Measurements from ENCODE around the gene SYTL1. TPM values are rescaled to one million over a fixed set of nuclear protein-coding genes. Genes with fewer than 3 reads are reported as not detected.

The SYTL1 gene
- total and polyA plus RNA-seq, 2 experiments from 2014 or later: not detected

GRCh38 chr1:27388337-27389005 lies 46.6 kb downstream of the SYTL1 start:
- Histone ChIP-seq H3K4me2 (ENCODE audit: unreplicated experiment) (no peak overlapping the region), H3K36me3 (ENCODE audit: low read depth) (no peaks in the 10 kb centered on the region), H3K4me3 (no peak overlapping the region), H3F3A (ENCODE audit: insufficient read depth) (no peaks in the 10 kb centered on the region; the same call in 1 of the 2 replicates), H3K27ac (no peak overlapping the region), H2AFZ (no peak overlapping the region), H3K9ac (no peak overlapping the region), H3K9me3 (ENCODE audit: low read depth) (no peaks in the 10 kb centered on the region), H3K4me1 (ENCODE audit: insufficient read depth) (peaks cover 6% of the 10 kb centered on the region; the same call in 1 of the 2 replicates), H3K27me3 (replicated peaks; ENCODE audit: insufficient read depth) (no peaks in the 10 kb centered on the region), H3K79me2 (ENCODE audit: insufficient read depth) (no peaks in the 10 kb centered on the region), H3K9me2 (ENCODE audit: insufficient read depth) (no peaks in the 10 kb centered on the region), H4K20me1 (ENCODE audit: insufficient read depth) (no peaks in the 10 kb centered on the region)
- DNase-seq: peak; percentile 39
- WGBS, 2 experiments (ENCODE audit: low coverage in 1 of 2, low lambda C conversion rate in 2 of 2, missing lambda C conversion rate in 2 of 2): 48 to 63% methylated on average over 4 to 5 of the region's 5 CpGs
- in situ Hi-C loops (cut with MboI): no loop called here
- TF ChIP-seq EZH2 (IDR thresholded peaks at IDR 0.05; ENCODE audit: insufficient read depth, poor library complexity, severe bottlenecking) (no peak), EZH2phosphoT487 (IDR thresholded peaks at IDR 0.05; ENCODE audit: insufficient read depth, low read depth) (no peak)

DNA sequence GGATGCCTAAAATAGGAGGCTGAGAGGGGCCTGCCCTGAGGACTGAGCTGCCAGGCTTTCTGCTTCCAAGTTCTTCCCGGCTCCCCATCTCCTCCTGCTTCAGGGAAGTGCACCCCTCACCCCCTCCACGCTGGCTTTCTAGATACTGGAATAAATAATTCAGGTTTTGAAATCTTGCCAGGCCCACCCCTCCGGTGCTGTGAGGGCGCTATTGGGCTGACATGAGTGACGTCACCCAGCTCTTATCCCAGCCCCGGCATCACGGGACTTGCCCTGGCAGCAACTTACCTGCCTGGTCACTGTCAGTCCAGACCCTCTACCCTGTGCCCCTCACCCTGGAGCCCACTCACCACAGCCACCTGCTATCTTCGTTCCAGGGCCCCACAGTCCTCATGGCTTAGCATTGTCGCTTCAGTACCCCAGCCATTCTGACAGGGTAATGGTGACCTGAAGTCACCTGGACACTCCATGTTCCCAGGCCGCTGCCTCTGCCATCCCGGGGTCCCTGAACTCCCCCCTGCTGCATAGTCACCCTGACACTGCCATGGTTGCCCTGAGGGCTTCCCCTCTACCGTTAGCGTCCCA lies 49.8 kb downstream of the SYTL1 start:
- H3K27ac ChIP-seq: no peak overlapping the region
- DNase-seq: peak; percentile 78
- peak overlapping the region; percentile 84 for H3K9ac ChIP-seq
- H3K4me1 ChIP-seq (ENCODE audit: insufficient read depth): peaks cover 12% of the 10 kb centered on the region
- no peaks in the 10 kb centered on the region for H3K79me2 ChIP-seq (ENCODE audit: insufficient read depth)
- no peaks in the 10 kb centered on the region for H3K9me3 ChIP-seq (ENCODE audit: low read depth)
- peak overlapping the region; percentile 79 for H3K4me2 ChIP-seq (ENCODE audit: unreplicated experiment)
- WGBS, 2 experiments (ENCODE audit: low coverage in 1 of 2, low lambda C conversion rate in 2 of 2, missing lambda C conversion rate in 2 of 2): 2% methylated on average over 13 of the region's 13 CpGs
- no peaks in the 10 kb centered on the region for H3K27me3 ChIP-seq (replicated peaks; ENCODE audit: insufficient read depth)
- no peaks in the 10 kb centered on the region for H3K36me3 ChIP-seq (ENCODE audit: low read depth)
- no peak for TF ChIP-seq EZH2 (IDR thresholded peaks at IDR 0.05; ENCODE audit: insufficient read depth, poor library complexity, severe bottlenecking)
- TF ChIP-seq EZH2phosphoT487 (IDR thresholded peaks at IDR 0.05; ENCODE audit: insufficient read depth, low read depth): no peak
- peak overlapping the region; percentile 81 for H2AFZ ChIP-seq
- in situ Hi-C loops (cut with MboI): loop anchor here (5.0 kb wide), 2 partner anchors 89 to 289 kb away; no protein-coding TSS in a partner anchor
- no peaks in the 10 kb centered on the region for H3K9me2 ChIP-seq (ENCODE audit: insufficient read depth)
- peaks cover 6% of the 10 kb centered on the region; the same call in 1 of the 2 replicates for H3F3A ChIP-seq (ENCODE audit: insufficient read depth)
- no peaks in the 10 kb centered on the region for H4K20me1 ChIP-seq (ENCODE audit: insufficient read depth)
- H3K4me3 ChIP-seq: peak overlapping the region; percentile 90

DNA sequence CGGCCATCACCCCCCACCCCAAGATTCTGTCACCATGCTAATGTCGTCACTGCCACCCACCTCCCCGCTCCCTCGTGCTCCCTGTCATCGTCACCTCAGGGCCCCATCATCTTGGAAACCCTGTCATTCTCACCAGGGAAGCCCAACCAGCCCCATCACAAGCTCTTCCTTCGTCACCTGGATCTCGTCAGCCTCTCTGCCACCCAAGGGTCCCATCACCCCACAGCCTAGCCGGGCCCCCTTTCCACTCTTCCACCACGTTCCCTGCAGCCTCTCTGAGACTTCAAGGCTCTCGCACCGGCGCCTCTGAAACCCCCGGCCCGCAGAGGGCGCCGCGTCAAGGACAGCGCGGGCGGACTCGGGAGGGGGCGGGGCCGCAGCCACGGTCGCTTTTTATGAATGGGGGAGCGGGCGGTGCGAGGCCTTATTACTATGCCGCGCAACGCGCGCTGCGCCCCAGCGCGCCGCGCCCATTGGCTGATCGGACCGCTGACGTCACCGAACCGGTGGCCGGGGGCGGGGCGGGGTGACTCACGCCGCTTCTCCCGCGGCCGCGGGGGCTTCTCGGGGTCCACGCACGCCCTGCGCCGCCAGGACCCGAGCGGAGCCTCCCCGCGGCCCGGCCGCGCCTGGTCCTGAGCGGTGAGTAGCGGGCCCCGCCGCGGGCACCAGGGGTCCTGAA lies 50.4 kb downstream of the SYTL1 start, which contains the start of gene GPR3:
GPR3 (plus strand) TSS at position 527 of the 682 bp plus-strand sequence. CDS start 1,177 bp downstream, outside the sequence.
- Histone ChIP-seq H3K27ac (no peak within 1 kb of the TSS), H3K9me2 (ENCODE audit: insufficient read depth) (no peaks in the 10 kb centered on the region), H4K20me1 (ENCODE audit: insufficient read depth) (no peaks in the 10 kb centered on the region), H3K79me2 (ENCODE audit: insufficient read depth) (no peaks in the 10 kb centered on the region), H3K9me3 (ENCODE audit: low read depth) (no peaks in the 10 kb centered on the region), H2AFZ (peak within 1 kb of the TSS; percentile 81), H3K4me3 (peak within 1 kb of the TSS; percentile 90), H3K4me2 (ENCODE audit: unreplicated experiment) (peak within 1 kb of the TSS; percentile 79), H3K36me3 (ENCODE audit: low read depth) (no peaks in the 10 kb centered on the region), H3K27me3 (replicated peaks; ENCODE audit: insufficient read depth) (no peaks in the 10 kb centered on the region), H3K4me1 (ENCODE audit: insufficient read depth) (peaks cover 12% of the 10 kb centered on the region), H3K9ac (peak within 1 kb of the TSS; percentile 84), H3F3A (ENCODE audit: insufficient read depth) (peaks cover 6% of the 10 kb centered on the region; the same call in 1 of the 2 replicates)
- 1% methylated on average over 63 of the region's 69 CpGs for WGBS, 2 experiments (ENCODE audit: low coverage in 1 of 2, low lambda C conversion rate in 2 of 2, missing lambda C conversion rate in 2 of 2)
- peak; percentile 97 for DNase-seq
- in situ Hi-C loops (cut with MboI): loop anchor here (5.0 kb wide), 2 partner anchors 90 to 290 kb away; no protein-coding TSS in a partner anchor
- no peak for TF ChIP-seq EZH2phosphoT487 (IDR thresholded peaks at IDR 0.05; ENCODE audit: insufficient read depth, low read depth)
- no peak for TF ChIP-seq EZH2 (IDR thresholded peaks at IDR 0.05; ENCODE audit: insufficient read depth, poor library complexity, severe bottlenecking)

Data from GM23248 (cell line).